NCI-H2081 treated with DMSO at 0.1 percent for 48 hours (cell line): ENCODE results near the gene ANKS1B.
"Not testable (repeated sequence)": the region's sequence is repeated elsewhere in the genome, so short reads cannot be mapped to it uniquely, and the experiment has no call there.

Experiments
- DNase-seq: peaks from one replicate; lab custom pipeline; 2025; lab: John Stamatoyannopoulos, UW

The ANKS1B gene

DNA sequence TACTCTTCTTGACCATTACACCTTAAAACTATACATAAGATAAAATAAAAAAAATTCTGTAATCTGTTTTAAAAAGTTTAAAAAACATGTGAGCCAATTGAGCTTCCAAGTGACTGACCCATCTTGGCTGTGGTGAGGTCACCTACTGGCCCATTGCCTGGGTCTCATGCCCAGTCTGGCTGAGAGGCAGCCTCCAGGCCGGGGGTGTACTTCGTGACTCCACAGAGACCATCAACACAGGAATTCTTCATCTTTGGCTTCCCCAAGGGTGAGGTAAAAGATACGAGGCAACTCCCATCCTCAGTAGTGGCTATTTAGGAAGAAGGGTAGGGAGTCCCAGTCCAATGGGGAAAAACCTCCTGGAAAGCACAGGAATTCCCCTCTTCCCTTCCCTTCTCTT is 1226.4 kb downstream of the ANKS1B start:
- DNase-seq: no peak

DNA sequence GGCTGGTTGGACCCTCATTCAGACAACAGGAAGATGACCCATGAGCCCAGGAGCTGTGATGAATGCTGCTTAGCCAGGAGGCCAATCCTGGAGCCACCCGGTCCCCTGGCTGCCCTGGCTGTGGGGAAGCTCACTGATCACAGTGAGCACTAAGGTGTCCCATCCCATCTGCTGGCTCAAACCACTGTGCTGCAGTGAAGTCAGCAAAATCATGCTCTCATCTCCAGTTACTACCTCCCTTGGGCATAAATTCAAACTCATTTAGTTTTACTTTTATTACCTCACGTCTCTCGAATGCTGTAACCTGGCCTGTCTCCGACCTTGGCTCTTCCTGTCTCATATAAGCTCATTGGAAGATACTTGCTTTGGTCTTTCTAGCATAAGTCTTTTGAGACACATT is 1227.3 kb downstream of the ANKS1B start:
- no peak for DNase-seq

DNA sequence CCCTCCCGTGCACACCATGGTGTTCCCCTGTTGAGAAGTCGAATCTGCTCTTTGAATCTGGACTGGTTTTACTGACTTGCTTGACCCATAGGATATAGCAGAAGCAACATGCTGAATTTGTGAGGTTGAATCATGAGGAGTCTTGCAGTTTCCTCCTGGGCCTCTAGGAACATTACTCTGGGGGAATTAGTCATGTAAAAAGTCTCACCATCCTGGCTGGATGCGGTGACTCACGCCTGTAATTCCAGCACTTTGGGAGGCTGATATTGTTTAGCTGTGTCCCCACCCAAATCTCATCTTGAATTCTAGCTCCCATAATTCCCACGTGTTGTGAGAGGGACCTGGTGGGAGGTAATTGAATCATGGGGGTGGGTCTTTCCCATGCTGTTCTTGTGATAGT is 1228.9 kb downstream of the ANKS1B start:
- DNase-seq: not testable (repeated sequence)

DNA sequence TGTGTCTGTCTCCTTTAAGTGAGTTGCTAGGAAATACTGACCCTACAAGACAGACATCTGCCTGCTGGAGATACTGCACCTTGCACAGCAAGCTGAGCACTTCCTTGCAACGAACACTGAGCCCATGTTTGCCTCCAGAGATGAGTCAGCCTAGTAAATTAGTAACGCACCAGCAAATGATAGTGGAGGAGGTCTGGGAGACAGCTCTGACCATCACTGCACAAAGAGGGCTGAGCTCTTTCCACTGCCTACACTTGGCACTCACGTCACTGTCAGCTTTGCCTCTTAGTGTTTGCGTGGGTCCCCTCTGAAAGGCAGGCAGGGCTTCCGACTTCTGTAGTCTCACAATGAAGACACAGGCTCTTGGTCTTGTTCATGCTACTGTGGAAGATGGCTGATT is 1230.6 kb downstream of the ANKS1B start:
- no peak for DNase-seq

DNA sequence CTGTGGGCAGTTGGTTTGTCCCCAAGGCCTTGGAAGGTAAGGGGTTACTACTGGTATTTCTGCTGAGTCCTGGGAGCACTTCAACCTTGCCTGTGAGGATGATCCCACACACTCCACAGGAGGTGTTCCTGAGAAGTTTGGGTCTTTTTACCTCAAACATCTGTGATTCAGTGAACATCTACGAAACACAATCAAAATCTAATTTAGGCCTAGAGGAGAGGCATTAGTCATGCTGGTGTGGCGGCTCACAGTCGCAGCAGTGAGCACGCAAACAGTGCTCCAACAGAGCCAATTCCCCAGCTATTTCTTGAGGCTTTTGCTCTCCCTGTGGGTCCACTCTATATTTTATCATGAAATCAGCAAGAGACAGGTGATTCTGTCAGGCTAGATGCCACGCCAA is 1232.0 kb downstream of the ANKS1B start:
- no peak for DNase-seq

DNA sequence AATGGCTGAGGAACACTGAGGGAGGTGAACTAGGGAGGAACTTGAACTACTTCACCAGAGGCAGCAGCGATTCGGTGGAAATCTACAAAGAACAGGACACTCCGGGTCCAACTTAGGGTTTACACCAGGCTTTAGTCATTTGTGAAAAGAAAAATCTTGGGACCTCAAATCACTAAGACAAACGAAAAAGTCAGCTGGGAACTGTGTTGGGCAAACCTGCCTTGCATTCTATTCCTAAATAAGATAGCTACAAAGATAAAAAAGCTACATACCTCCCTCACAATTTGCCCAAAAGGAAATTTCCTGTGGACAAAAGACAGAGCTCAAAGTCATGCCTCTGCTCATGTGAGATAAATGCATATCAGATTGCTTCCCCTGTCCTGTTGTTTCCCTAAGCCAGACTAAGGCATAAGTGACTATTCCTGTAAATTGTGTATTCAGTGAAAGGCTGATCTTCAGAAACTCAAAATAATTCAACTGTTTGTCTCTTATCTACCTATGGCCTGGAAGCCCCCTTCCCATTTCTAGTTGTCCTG is 1233.1 kb downstream of the ANKS1B start:
- no peak for DNase-seq

DNA sequence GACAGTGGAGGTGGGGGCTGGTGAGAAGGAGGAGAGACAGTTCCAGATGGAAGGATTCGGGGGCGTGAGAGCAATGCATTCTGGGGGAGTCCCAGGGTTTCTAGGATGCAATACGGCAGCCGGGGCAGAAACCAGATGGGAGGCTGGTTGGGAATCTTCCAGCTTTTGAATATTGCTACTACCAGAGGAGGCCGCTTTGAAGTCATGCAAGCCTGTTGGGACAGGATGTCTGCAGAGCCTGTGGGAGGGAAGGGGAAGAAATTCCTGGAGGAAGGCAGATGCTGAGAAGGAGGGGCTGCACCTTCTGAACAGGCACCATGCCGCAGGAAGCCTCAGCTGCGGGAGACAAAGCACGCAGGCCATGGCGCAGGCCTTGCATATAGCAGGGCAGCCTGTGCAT is 1234.2 kb downstream of the ANKS1B start:
- DNase-seq: no peak

DNA sequence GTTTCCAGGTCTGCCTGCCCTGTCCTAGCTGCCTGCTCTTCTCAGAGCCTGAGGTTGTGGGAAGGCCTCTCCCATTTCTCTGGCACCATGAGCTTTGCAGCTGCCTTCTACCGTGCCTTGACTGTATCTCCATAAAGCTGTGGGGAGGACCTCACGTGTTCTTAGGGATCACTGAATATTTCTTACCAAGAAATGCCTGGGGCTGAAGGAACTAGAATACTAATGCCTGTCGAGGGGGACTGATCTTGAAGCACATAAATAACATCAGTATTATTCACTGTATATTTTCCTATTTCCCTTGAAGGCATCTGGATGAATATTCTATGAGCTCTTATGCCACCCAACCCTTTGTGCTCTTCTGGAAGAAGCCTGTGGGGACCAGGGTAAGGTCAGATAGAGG is 1236.3 kb downstream of the ANKS1B start:
- DNase-seq: no peak

DNA sequence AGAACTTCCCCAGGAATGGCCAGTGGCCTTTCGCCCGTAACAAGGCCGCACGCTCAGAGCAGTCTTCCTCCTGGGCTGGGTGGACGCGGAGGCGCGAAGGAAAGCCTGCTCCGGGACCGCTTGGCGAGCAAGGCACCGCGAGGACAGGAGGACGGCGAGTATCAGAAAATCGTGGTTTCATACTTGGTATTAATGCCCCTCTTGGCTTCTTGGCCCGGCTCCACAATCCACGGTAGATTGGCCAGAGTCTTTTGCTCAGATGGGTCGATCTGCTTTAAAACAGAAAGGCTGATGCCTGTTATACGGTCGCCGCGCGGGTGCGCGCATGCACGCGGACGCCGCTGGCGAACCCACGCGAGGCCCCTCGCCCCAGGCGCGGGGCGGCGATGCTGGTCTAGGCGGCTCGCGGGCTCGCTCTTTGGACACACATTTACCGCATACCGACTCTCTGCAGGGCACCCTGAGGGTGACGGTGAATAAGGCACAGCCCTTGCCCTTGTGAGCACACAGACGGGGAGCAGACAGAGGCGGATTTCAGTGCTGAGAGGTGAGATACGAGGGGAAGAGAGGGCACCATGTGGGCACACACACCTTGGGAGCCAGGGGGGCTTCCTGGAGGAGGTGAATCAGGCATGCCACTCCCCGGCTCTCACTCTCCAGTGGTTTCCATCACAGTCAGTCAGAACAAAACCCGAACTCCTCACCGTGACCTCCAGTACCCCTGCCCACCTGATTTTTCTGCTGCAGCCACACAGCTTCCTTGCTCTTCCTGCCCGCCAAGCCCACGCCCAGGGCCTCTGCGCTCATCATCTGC is 1239.0 kb downstream of the ANKS1B start:
- DNase-seq: no peak

DNA sequence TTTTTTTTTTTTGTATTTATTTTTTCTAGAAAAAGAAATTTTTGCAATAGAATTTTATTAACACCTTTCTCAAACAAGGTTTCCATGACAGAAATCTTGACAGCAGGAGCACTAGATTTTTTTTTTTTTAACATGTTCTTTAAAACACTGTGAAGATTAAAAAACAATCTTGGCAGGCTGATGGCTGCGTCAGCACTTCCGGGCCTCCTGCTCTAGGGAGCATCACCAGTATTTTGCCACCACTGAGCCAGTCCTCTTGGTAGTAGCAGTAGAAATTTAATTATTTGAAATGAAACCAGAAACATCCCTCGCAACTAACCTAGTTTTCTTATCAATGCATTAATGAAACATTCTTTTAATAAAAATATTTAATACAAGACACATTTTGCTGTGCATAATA is 1240.1 kb downstream of the ANKS1B start:
- DNase-seq: no peak

DNA sequence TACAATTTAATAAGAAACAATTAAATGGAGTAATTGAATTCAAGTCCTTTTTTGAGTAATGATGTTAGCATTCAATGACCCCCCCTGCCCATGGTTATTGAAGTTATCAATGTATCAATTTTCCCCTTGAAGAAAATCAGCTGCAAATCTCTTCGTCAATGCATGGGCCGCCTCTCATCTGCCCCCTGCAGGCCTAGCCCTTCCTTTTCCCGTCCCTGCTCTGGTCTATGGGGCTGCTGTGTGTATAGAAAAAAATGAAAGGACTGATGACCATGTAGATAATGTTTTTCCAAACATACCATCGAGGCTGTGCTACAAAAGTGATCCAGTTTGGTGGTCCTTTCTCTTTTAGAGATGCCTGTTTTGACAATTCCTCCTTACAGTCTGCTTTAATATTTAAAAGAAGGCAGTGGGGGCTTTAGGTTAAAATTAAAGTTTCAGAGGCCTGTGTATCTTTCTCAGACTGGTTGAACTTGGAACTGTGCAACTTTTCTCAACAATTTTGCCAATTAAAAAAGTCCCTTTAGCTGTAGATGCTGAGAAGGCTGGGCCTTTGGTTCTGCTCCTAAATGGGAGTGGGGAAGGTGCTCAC is 1241.3 kb downstream of the ANKS1B start:
- DNase-seq: no peak

DNA sequence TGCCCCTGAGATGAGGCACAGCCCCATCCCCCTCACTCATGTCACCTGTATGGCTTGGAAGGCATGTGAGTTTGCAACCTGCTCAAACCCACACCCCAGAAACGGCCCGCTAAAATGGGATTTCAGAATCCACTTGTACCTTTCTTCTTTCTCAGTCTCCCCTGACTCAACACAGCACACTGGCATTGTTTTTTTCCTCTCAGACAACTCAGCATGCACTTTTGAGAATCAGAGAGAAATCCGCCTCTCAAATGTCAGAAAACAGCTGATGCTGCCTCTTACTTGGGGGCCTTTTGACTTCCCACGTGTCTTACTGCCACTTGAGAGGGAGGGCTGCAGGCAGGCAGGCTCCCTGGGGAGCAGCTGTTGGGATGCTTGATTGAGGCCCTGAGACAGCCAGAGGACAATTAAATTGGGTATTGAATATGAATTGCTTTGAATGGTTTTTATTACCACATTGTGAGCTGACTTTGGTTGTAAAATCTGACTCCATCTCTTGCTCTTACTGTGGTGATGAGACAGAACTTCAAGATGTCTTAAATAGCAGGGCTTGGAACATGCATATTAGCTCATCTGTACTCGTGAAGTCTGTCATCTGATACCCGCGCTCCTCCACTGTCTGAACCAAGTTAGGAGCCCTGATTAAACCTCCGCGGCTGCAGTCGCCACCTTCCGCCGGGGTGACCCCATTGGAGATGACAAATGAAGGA is 1243.0 kb downstream of the ANKS1B start:
- no peak for DNase-seq

DNA sequence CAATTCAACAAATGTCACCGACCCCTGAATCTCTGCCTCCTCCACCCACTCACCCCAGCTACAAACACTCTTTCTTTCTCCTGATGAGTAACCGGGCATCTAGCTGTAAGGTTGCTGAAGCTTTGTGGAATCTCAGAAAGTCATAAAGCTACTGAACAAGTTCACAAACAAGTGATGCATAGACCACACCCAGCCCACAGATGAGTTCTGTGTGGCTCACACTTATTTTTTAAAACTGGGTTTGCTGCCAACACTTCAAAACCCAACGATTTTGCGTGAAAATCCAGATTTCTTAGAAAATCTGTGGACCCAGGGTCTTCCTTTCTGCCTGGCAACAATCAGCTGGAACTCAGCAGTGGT is 1243.6 kb downstream of the ANKS1B start:
- no peak for DNase-seq

DNA sequence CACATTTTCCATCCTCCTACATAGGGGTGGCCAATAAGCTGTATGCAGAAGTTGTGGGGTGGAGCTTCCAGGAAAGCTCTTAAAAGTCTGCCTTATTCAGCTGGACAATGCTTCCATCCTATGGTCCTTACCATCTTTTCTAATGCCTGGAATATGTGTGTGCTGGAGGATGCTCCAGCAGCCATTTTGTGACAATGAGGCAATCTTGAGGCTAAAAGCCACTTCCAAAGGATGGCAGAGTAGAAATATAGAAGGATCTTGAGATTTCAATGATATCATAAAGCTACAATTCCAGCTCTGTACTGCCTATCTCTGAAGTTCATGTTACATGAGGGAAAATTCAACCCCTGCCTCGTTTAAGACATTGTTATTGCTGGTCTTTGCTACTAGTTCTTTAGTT is 1244.0 kb downstream of the ANKS1B start:
- no peak for DNase-seq

DNA sequence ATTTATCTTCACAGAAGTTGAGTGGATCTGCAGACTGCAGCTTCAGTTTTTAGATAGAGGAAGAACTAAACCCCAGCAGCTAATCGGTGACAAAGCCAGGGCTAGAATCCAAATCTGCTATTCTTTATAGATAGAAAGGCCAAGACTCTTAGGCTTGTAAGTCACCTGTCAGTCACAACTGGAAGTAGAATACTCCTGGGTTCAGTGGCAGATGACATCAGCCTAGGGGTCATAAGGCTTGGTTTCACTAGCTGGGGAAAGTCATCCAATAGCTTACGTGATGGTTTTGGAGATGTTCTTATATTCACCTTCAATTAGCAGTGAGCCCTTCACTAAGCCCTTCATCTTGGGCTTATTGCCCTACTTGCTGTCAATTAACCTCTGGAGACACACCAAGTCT is 1246.2 kb downstream of the ANKS1B start:
- DNase-seq: no peak

DNA sequence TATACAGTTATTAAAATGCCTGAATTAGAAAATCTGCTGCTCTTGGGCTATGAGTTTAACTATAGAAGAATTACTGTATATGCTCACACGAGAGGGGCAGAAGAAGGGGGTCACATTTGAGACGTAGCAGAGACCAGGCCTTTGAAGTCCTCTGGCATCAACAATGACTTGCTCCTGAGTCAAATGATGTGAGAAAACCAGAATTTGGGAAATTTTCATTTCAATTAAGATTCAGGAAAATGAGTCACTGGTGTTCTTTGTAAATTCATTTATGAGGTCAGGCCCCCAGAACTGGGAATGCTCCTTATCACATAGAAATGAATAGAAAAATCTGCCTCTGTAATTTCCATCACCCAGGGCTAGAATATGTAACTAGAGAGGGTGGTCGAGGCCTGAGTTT is 1246.7 kb downstream of the ANKS1B start:
- DNase-seq: no peak

DNA sequence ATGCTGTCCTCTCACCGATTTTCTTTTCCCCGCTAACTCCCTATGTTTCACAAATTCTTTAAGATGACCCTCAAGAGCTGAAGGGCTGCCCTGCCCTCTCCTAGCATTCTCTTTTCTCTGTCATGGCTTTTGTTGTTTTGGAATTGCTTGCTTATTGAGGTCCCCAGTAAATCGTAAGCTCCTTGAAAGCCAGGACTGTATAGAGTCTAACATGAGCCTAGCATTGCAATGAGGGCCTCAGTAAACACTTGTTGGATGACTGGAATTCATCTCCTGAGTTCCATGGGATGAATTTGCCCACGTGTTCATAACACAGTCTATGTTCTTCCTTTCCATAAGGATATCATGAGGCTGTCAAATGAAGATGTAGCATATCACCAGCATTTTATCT is 1247.4 kb downstream of the ANKS1B start:
- no peak for DNase-seq

DNA sequence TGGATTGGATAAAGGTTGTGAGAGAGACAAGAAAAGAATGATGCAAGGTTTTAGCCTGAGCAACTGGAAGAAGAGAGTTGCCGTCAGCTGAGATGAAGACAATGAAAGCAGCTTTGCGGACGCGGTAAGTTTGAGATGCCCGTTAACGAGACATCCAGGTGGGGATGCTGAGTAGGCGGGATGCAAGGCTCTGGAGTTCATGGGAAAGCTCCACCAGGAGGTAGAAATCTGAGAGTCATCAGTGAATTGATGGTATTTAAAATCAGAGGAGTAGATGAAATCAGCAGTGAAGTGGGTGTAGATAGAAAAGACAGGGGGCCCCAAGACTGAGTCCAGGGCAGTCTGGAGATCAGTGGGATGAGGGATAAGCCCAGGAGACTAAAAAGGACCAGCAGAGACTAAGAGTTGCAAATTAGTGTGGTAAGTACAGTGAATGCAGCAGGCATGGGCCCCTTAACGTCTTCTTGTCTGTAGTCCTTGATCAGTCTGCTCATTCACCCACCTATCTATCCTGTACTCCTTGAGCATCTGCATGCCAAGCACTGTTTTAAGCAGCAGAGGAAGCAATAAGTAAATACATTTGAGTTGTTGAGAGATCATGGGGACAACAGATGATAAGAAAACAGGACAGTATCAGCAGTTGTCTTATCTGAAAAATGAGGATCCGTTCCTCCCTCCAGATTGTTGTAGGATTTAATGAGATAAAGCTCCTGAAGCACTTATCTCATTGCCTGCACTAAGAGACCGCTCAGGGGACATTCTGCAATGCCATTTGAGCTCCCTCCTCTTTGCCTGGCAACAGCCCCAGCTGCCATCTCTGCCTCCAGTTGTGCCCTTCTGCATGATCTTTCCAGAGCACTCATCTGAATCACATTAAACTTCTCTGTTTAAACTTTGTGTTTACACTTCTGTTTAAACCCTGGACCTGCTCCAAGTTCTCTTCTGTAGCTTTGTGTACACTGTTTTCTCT is 1248.1 kb downstream of the ANKS1B start:
- DNase-seq: no peak

DNA sequence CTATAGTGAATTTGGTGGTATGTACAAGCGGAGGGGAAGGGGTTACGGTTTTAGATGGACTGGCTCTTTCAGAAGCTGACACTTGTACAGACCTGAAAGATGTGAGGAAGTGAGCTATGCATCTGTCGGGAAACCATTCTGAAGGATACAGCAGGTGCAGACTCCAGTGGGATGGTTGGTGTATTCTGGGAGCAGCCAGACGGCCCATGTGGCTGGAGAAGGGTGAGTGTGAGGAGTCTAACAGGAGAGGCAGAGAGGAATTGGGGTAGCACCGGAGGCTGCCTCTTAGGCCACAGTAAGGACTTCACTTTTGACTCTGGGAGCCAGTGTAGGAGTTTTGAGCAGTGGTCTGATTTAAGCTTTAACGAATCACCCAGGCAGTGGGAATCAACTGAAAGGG is 1248.9 kb downstream of the ANKS1B start:
- DNase-seq: no peak

DNA sequence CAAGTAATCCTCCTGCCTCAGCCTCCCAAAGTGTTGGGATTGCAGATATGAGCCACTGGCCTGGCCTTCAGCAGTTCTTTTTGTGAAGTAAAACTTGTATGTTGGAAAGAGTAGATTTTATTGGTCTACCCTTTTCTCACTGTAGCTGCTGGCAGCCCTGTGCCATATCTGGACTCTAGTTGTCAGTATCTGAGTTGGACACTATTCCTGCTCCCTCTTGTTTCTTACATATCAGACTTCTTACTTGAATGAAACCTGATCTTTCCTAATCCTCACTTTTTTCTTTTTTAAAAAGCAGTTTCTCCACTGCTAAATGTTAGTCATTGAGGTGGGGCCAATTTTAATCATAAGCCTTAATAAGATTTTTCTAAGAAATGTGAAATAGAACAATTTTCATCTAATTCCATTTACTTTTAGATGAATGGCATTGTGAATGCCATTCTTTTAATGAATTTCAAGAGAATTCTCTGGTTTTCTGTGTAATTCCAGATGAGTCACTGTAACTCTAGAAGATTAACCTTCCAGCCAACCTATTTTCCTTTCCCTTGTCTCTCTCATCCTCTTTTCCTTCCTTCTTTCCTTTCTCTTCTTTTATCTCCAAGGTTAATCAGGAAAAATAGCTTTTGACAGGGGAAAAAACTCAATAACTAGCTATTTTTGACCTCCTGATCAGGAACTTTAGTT is 1250.9 kb downstream of the ANKS1B start:
- no peak for DNase-seq

DNA sequence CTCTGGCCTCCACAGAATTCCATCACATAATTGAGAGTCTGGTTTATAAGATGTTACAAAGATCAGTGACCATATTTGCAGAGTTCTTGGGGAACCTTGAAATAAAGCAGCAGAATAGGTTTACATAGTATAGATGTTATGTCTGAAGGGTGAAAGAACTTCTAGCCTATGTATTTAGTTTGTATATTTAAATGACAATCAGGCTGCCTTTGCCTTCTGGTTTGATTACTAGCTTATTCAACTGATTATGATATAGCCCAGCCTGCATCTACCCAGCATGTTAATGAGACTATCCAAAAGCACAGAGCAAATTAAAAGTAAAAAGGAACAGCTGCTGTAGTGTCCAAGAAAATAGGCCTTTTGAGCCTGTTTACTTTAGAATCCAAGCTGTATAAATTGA is 1254.3 kb downstream of the ANKS1B start:
- DNase-seq: no peak
